ENCODE measurements around the gene BRAP. TPM values are rescaled to one million over a fixed set of nuclear protein-coding genes. Genes with fewer than 3 reads are reported as not detected.

The BRAP gene
- polyA plus RNA-seq, 1 donor (not counting 4 experiments of a cell fraction or from before 2014, with no cell fraction given) = 19.5 TPM

DNA sequence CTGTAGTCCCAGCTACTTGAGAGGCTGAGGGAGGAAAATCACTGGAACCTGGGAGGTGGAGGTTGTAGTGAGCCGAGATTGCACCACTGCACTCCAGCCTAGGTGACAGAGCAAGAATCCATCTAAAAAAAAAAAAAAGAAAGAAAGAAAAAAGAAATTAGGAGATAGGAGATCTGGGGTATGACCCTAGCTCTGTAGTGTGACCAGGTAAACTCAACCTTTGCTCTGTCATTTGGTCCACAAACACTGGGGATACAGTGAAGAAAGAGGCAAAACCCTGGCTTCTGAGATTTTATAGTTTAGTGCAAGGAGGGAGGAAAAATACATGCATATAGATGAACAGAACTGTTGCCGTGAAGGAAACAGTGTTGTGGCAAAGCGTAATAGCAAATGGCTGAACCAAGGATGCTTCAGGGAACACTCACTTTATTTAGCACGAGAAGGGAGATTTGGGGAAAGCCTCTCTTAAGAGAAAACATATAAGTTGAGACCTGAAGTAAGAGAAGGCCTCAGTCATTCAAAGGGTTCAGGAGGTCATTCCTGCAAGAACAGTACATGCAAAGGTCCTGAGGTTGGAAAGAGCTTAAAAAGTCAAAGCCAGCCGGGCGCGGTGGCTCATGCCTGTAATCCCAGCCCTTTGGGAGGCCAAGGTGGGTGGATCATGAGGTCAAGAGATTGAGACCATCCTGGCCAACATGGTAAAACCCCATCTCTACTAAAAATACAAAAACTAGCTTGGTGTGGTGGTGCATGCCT, 57.1 kb downstream of the BRAP start:
- no peak overlapping the region for H3K27ac ChIP-seq (ENCODE audit: control insufficient read depth, insufficient read depth, low read length)
- H3K4me3 ChIP-seq (ENCODE audit: control insufficient read depth in 2 of 3, extremely low read depth in 1 of 3, insufficient read depth in 2 of 3, low read depth in 1 of 3, low read length in 3 of 3) = no peak overlapping the region
- dilution Hi-C loops (cut with MboI; ENCODE audit: extremely low pct_ligation_motif_present, low sequenced_read_pairs) = no loop called here
- H3K9ac ChIP-seq (ENCODE audit: control insufficient read depth, extremely low read depth, insufficient read depth, low read length) = no peak overlapping the region
- no peaks in the 10 kb centered on the region for H3K27me3 ChIP-seq (ENCODE audit: control insufficient read depth, extremely low read depth, insufficient read depth, low read length)
- no peak for DNase-seq (ENCODE audit: low read depth, low spot score)
- no peaks in the 10 kb centered on the region for H3K9me1 ChIP-seq (ENCODE audit: control insufficient read depth, extremely low read depth, insufficient read depth, low read length)
- H3K79me2 ChIP-seq (ENCODE audit: control insufficient read depth, insufficient read depth, low read length) = no peaks in the 10 kb centered on the region
- H3K36me3 ChIP-seq (ENCODE audit: control insufficient read depth in 2 of 2, extremely low read depth in 1 of 2, insufficient read depth in 2 of 2, low read length in 2 of 2) = no peaks in the 10 kb centered on the region
- TF ChIP-seq EZH2 (IDR thresholded peaks at IDR 0.05; ENCODE audit: low read length) = no peak
- TF ChIP-seq, protein P1, sequence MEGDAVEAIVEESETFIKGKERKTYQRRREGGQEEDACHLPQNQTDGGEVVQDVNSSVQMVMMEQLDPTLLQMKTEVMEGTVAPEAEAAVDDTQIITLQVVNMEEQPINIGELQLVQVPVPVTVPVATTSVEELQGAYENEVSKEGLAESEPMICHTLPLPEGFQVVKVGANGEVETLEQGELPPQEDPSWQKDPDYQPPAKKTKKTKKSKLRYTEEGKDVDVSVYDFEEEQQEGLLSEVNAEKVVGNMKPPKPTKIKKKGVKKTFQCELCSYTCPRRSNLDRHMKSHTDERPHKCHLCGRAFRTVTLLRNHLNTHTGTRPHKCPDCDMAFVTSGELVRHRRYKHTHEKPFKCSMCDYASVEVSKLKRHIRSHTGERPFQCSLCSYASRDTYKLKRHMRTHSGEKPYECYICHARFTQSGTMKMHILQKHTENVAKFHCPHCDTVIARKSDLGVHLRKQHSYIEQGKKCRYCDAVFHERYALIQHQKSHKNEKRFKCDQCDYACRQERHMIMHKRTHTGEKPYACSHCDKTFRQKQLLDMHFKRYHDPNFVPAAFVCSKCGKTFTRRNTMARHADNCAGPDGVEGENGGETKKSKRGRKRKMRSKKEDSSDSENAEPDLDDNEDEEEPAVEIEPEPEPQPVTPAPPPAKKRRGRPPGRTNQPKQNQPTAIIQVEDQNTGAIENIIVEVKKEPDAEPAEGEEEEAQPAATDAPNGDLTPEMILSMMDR (optimal IDR thresholded peaks at IDR 0.05 in 1 of 3, IDR thresholded peaks at IDR 0.05 in 1 of 3, conservative IDR thresholded peaks at IDR 0.05 in 1 of 3; ENCODE audit: extremely low read depth in 1 of 3, insufficient read depth in 2 of 3, low read length in 3 of 3) = no peak
- H3K4me1 ChIP-seq (ENCODE audit: control insufficient read depth, extremely low read depth, insufficient read depth, low read length) = peaks cover 12% of the 10 kb centered on the region
- H3K4me2 ChIP-seq (ENCODE audit: control insufficient read depth, extremely low read depth, insufficient read depth, low read depth, low read length) = no peak overlapping the region
- no peaks in the 10 kb centered on the region for H3K9me3 ChIP-seq (ENCODE audit: control insufficient read depth, low read depth, low read length)
- no peak overlapping the region for H2AFZ ChIP-seq (ENCODE audit: control insufficient read depth, low read length)
- no peak for FAIRE-seq
- H4K20me1 ChIP-seq (ENCODE audit: control insufficient read depth, extremely low read depth, insufficient read depth, low read length) = no peaks in the 10 kb centered on the region

DNA sequence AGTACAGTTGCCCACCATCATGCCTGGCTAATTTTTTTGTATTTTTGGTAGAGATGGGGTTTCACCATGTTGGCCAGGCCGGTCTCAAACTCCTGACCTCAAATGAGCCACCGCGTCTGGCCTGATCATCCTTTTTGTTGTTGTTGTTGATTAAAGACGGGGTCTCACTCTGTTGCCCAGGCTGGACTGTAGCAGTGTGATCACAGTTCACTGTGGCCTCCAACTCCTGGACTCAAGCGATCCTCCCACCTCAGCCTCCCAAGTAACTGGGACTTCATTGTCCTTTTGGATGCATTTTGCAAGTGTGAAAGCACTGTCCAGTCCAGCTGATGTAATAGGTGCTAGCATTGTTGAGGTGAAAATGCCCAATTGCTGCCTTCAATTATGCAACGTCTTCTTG, 59.5 kb downstream of the BRAP start:
- peaks cover 12% of the 10 kb centered on the region for H3K4me1 ChIP-seq (ENCODE audit: control insufficient read depth, extremely low read depth, insufficient read depth, low read length)
- no peak for TF ChIP-seq EZH2 (IDR thresholded peaks at IDR 0.05; ENCODE audit: low read length)
- TF ChIP-seq, protein P1 (optimal IDR thresholded peaks at IDR 0.05 in 1 of 3, IDR thresholded peaks at IDR 0.05 in 1 of 3, conservative IDR thresholded peaks at IDR 0.05 in 1 of 3; ENCODE audit: extremely low read depth in 1 of 3, insufficient read depth in 2 of 3, low read length in 3 of 3) = no peak
- dilution Hi-C loops (cut with MboI; ENCODE audit: extremely low pct_ligation_motif_present, low sequenced_read_pairs) = no loop called here
- H4K20me1 ChIP-seq (ENCODE audit: control insufficient read depth, extremely low read depth, insufficient read depth, low read length) = no peaks in the 10 kb centered on the region
- no peak overlapping the region for H3K27ac ChIP-seq (ENCODE audit: control insufficient read depth, insufficient read depth, low read length)
- no peak for DNase-seq (ENCODE audit: low read depth, low spot score)
- H3K9me3 ChIP-seq (ENCODE audit: control insufficient read depth, low read depth, low read length) = no peaks in the 10 kb centered on the region
- H3K9ac ChIP-seq (ENCODE audit: control insufficient read depth, extremely low read depth, insufficient read depth, low read length) = no peak overlapping the region
- H3K79me2 ChIP-seq (ENCODE audit: control insufficient read depth, insufficient read depth, low read length) = no peaks in the 10 kb centered on the region
- no peaks in the 10 kb centered on the region for H3K36me3 ChIP-seq (ENCODE audit: control insufficient read depth in 2 of 2, extremely low read depth in 1 of 2, insufficient read depth in 2 of 2, low read length in 2 of 2)
- FAIRE-seq = no peak
- no peak overlapping the region for H3K4me3 ChIP-seq (ENCODE audit: control insufficient read depth in 2 of 3, extremely low read depth in 1 of 3, insufficient read depth in 2 of 3, low read depth in 1 of 3, low read length in 3 of 3)
- H3K9me1 ChIP-seq (ENCODE audit: control insufficient read depth, extremely low read depth, insufficient read depth, low read length) = no peaks in the 10 kb centered on the region
- H3K27me3 ChIP-seq (ENCODE audit: control insufficient read depth, extremely low read depth, insufficient read depth, low read length) = no peaks in the 10 kb centered on the region
- no peak overlapping the region for H2AFZ ChIP-seq (ENCODE audit: control insufficient read depth, low read length)
- no peak overlapping the region for H3K4me2 ChIP-seq (ENCODE audit: control insufficient read depth, extremely low read depth, insufficient read depth, low read depth, low read length)

Measured in keratinocyte (primary cell).